Kidney epithelial cell (primary cell): ENCODE results near the gene KIRREL3. TPM values are rescaled to one million over a fixed set of nuclear protein-coding genes. Genes with fewer than 3 reads are reported as not detected.

ENCODE experiments used
- DNase-seq: peaks from one replicate; pipeline ENCODE4 v3.0.0-alpha.2; 2010; ENCODE audit warnings: low read depth
- H3K27me3 ChIP-seq: 2 replicates; pipeline ENCODE4 v1.6.0; 2011; ENCODE audit warnings: low read length; ENCODE audit not compliant: control insufficient read depth, insufficient read depth
- H3K36me3 ChIP-seq: 2 replicates; pipeline ENCODE4 v1.5.1; 2011; ENCODE audit warnings: low read length; ENCODE audit not compliant: control insufficient read depth, insufficient read depth
- H3K4me3 ChIP-seq: 2 replicates; pipeline ENCODE4 v1.5.1; 2011; ENCODE audit warnings: low read depth, mild to moderate bottlenecking, control low read depth, low read length
- CTCF ChIP-seq: IDR thresholded peaks from 2 replicates; pipeline ENCODE4 v1.5.1; 2011; ENCODE audit warnings: mild to moderate bottlenecking, moderate library complexity, low read length, control low read depth, inconsistent platforms; ENCODE audit not compliant: insufficient read depth, poor library complexity, severe bottlenecking
- total RNA-seq: library from RNA; depleted of rRNA; stranded (reverse); fragments of >200 nt; gene quantifications from 2 replicates; pipeline ENCODE4 v1.2.3, GENCODE V29; 2015

The KIRREL3 gene
- total RNA-seq, 1 donor from 2014 or later = 1.3 TPM

GRCh38 chr11:126546191-126546590 lies 454.4 kb downstream of the KIRREL3 start:
- no peaks in the 10 kb centered on the region for H3K36me3 ChIP-seq
- no peak for DNase-seq
- H3K27me3 ChIP-seq = no peaks in the 10 kb centered on the region
- no peak for TF ChIP-seq CTCF
- no peak overlapping the region for H3K4me3 ChIP-seq

GRCh38 chr11:126545057-126545555 lies 455.5 kb downstream of the KIRREL3 start:
- no peaks in the 10 kb centered on the region for H3K36me3 ChIP-seq
- DNase-seq = no peak
- peaks cover 2% of the 10 kb centered on the region for H3K27me3 ChIP-seq
- no peak overlapping the region for H3K4me3 ChIP-seq
- no peak for TF ChIP-seq CTCF

GRCh38 chr11:126544108-126545056 lies 456.2 kb downstream of the KIRREL3 start:
- no peak for TF ChIP-seq CTCF
- DNase-seq = peak; percentile 19

GRCh38 chr11:126543691-126544090 lies 456.9 kb downstream of the KIRREL3 start:
- no peak for TF ChIP-seq CTCF
- no peaks in the 10 kb centered on the region for H3K36me3 ChIP-seq
- no peak overlapping the region for H3K4me3 ChIP-seq
- H3K27me3 ChIP-seq = peaks cover 4% of the 10 kb centered on the region
- no peak for DNase-seq

More at GRCh38 chr11:126544108-126545056, 456.2 kb downstream of the KIRREL3 start:
- Histone ChIP-seq H3K36me3 (no peaks in the 10 kb centered on the region), H3K27me3 (peaks cover 2% of the 10 kb centered on the region), H3K4me3 (no peak overlapping the region)

- no peak for TF ChIP-seq CTCF
- Histone ChIP-seq H3K36me3 (no peaks in the 10 kb centered on the region), H3K4me3 (no peak overlapping the region), H3K27me3 (peaks cover 8% of the 10 kb centered on the region)
- no peak for DNase-seq
Observed at GRCh38 chr11:126542334-126543015, 458.1 kb downstream of the KIRREL3 start.
